ENCODE measurements around the gene SCRN3. TPM values are rescaled to one million over a fixed set of nuclear protein-coding genes. Genes with fewer than 3 reads are reported as not detected.

Gene SCRN3
- total and polyA plus RNA-seq, 2 of the 4 experiments (the other 2 are of a cell fraction): 9.9 to 11.4 TPM

- Histone ChIP-seq H3K4me2 (ENCODE audit: low read depth, low read length) (peak overlapping the region; percentile 80), H3K9me1 (ENCODE audit: insufficient read depth, low read length) (no peaks in the 10 kb centered on the region; the same call in 1 of the 2 replicates), H2AFZ (replicated peaks; ENCODE audit: low read length, poor library complexity) (no peak overlapping the region), H3K27me3 (ENCODE audit: control insufficient read depth, insufficient read depth, low read length) (no peaks in the 10 kb centered on the region), H4K20me1 (ENCODE audit: insufficient read depth, low read length) (no peaks in the 10 kb centered on the region), H3K27ac (ENCODE audit: insufficient read depth, low read length) (peak overlapping the region; percentile 98; the same call in 1 of the 2 replicates), H3K23ac (ENCODE audit: low read depth, low read length) (peak overlapping the region; percentile 17; the same call in 1 of the 2 replicates), H2AK9ac (replicated peaks; ENCODE audit: low read depth, low read length, poor library complexity) (no peak overlapping the region), H3K56ac (ENCODE audit: extremely low read depth, insufficient read depth, low read length) (no peak overlapping the region), H3K36me3 (ENCODE audit: control insufficient read depth, insufficient read depth, low read length) (no peaks in the 10 kb centered on the region), H3K79me1 (ENCODE audit: low read depth in 1 of 2, low read length in 2 of 2) (no peaks in the 10 kb centered on the region), H3K9ac (ENCODE audit: low read depth, low read length) (peak overlapping the region; percentile 71; the same call in 1 of the 2 replicates), H2BK15ac (ENCODE audit: low read depth, low read length) (peak overlapping the region; percentile 42; the same call in 1 of the 3 replicates), H4K91ac (ENCODE audit: insufficient read depth, low read depth, low read length) (peak overlapping the region; percentile 75; the same call in 1 of the 2 replicates), H3K14ac (replicated peaks; ENCODE audit: low read depth, low read length) (peak overlapping the region; percentile 69; the same call in 1 of the 2 replicates), H2AK5ac (ENCODE audit: low read depth, low read length) (0 out of 2 replicates have a peak overlapping the region, but pooled peaks have one; percentile 35), H3K4ac (ENCODE audit: low read depth, low read length) (peak overlapping the region; percentile 63; the same call in 1 of the 2 replicates), H4K8ac (ENCODE audit: low read depth in 2 of 2, low read length in 2 of 2) (peak overlapping the region in 1 of 2 experiments; percentile 24; a peak in 1 of 4 replicates), H2BK120ac (ENCODE audit: low read depth, low read length) (peak overlapping the region; percentile 73), H2BK20ac (ENCODE audit: low read depth, low read length) (peak overlapping the region; percentile 31; the same call in 1 of the 2 replicates), H3K4me3 (ENCODE audit: insufficient read depth, low read depth, low read length) (no peak overlapping the region), H3K9me3 (ENCODE audit: control insufficient read depth, insufficient read depth, low read length) (no peaks in the 10 kb centered on the region), H3K18ac (ENCODE audit: low read depth, low read length) (peak overlapping the region; percentile 89), H3K4me1 (ENCODE audit: control insufficient read depth, insufficient read depth, low read length) (peaks cover 7% of the 10 kb centered on the region), H2BK5ac (ENCODE audit: low read depth, low read length, poor library complexity, severe bottlenecking) (peak overlapping the region; percentile 94), H4K5ac (ENCODE audit: low read depth, low read length) (peak overlapping the region; percentile 85)
- TF ChIP-seq FOS (IDR thresholded peaks at IDR 0.05; ENCODE audit: low read depth, low read length) (no peak), MAZ (IDR thresholded peaks at IDR 0.05; ENCODE audit: borderline replicate concordance, low read depth, low read length) (no peak), BHLHE40 (IDR thresholded peaks at IDR 0.05; ENCODE audit: low read depth, low read length) (no peak), CHD1 (IDR thresholded peaks at IDR 0.05; ENCODE audit: low read depth, low read length) (no peak), SMC3 (IDR thresholded peaks at IDR 0.05; ENCODE audit: low read depth, low read length) (no peak), NFE2L2 (IDR thresholded peaks at IDR 0.05; ENCODE audit: low read depth, low read length) (no peak), POLR2A (IDR thresholded peaks at IDR 0.05; ENCODE audit: low read depth, low read length) (no peak), RFX5 (IDR thresholded peaks at IDR 0.05; ENCODE audit: low read depth, low read length) (no peak), CEBPB (IDR thresholded peaks at IDR 0.05; ENCODE audit: low read depth, low read length) (no peak), RCOR1 (IDR thresholded peaks at IDR 0.05; ENCODE audit: insufficient replicate concordance, low read length) (no peak), MXI1 (IDR thresholded peaks at IDR 0.05; ENCODE audit: borderline replicate concordance, low read depth, low read length) (no peak), MAFK (IDR thresholded peaks at IDR 0.05; ENCODE audit: low read depth, low read length) (no peak)
- TF ChIP-seq, protein P1, sequence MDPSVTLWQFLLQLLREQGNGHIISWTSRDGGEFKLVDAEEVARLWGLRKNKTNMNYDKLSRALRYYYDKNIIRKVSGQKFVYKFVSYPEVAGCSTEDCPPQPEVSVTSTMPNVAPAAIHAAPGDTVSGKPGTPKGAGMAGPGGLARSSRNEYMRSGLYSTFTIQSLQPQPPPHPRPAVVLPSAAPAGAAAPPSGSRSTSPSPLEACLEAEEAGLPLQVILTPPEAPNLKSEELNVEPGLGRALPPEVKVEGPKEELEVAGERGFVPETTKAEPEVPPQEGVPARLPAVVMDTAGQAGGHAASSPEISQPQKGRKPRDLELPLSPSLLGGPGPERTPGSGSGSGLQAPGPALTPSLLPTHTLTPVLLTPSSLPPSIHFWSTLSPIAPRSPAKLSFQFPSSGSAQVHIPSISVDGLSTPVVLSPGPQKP (IDR thresholded peaks at IDR 0.05; ENCODE audit: borderline replicate concordance, low read depth, low read length): no peak
- TF ChIP-seq, protein P2, sequence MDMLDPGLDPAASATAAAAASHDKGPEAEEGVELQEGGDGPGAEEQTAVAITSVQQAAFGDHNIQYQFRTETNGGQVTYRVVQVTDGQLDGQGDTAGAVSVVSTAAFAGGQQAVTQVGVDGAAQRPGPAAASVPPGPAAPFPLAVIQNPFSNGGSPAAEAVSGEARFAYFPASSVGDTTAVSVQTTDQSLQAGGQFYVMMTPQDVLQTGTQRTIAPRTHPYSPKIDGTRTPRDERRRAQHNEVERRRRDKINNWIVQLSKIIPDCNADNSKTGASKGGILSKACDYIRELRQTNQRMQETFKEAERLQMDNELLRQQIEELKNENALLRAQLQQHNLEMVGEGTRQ (IDR thresholded peaks at IDR 0.05; ENCODE audit: low read depth, low read length): no peak
- TF ChIP-seq, protein P3, sequence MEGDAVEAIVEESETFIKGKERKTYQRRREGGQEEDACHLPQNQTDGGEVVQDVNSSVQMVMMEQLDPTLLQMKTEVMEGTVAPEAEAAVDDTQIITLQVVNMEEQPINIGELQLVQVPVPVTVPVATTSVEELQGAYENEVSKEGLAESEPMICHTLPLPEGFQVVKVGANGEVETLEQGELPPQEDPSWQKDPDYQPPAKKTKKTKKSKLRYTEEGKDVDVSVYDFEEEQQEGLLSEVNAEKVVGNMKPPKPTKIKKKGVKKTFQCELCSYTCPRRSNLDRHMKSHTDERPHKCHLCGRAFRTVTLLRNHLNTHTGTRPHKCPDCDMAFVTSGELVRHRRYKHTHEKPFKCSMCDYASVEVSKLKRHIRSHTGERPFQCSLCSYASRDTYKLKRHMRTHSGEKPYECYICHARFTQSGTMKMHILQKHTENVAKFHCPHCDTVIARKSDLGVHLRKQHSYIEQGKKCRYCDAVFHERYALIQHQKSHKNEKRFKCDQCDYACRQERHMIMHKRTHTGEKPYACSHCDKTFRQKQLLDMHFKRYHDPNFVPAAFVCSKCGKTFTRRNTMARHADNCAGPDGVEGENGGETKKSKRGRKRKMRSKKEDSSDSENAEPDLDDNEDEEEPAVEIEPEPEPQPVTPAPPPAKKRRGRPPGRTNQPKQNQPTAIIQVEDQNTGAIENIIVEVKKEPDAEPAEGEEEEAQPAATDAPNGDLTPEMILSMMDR (conservative IDR thresholded peaks at IDR 0.05; ENCODE audit: low read depth, low read length): no peak
- in situ Hi-C loops (cut with MboI; ENCODE audit: low sequenced_read_pairs): no loop called here
- ChIA-PET POLR2A (ENCODE audit: unreplicated experiment) (no interaction called here), CTCF (no interaction called here)
- dilution Hi-C loops (cut with HindIII; ENCODE audit: low sequenced_read_pairs, unreplicated experiment): no loop called here
- DNase-seq (peak; percentile 50), ATAC-seq (ENCODE audit: low read depth) (peak; percentile 80)
- no TSS peak for BruUV-seq (replicated peaks)
- intact Hi-C loops (cut with micrococcal nuclease): no loop called here
Observed at GRCh38 chr2:174436351-174436750, 40.8 kb downstream of the SCRN3 start.

All from IMR-90 (cell line).